Ishikawa (cell line): ENCODE measurements around the gene ZAP70.

Source experiments
- EP300 ChIP-seq: IDR thresholded peaks from 2 replicates; pipeline ENCODE4 v1.6.1; 2012; ENCODE audit warnings: borderline replicate concordance
- NFIC ChIP-seq: IDR thresholded peaks from 2 replicates; pipeline ENCODE4 v1.6.1; 2012
- RAD21 ChIP-seq: IDR thresholded peaks from 2 replicates; pipeline ENCODE4 v1.6.1; 2012; ENCODE audit warnings: low read depth
- REST ChIP-seq: IDR thresholded peaks from 2 replicates; pipeline ENCODE4 v1.6.1; 2012; ENCODE audit warnings: low read depth, mild to moderate bottlenecking
- TEAD4 ChIP-seq: IDR thresholded peaks from 2 replicates; pipeline ENCODE4 v1.6.1; 2012
- ZBTB7A ChIP-seq: IDR thresholded peaks from 2 replicates; pipeline ENCODE4 v1.6.1; 2012; ENCODE audit warnings: low read depth
- TF ChIP-seq, protein P1 (sequence below): IDR thresholded peaks from 2 replicates; pipeline ENCODE4 v1.6.1; 2012

GRCh38 chr2:97728091-97728731 is 14.8 kb downstream of the ZAP70 start:
- no peak for TF ChIP-seq RAD21
- TF ChIP-seq ZBTB7A, result no peak
- TF ChIP-seq NFIC, result no peak
- TF ChIP-seq TEAD4, result no peak
- TF ChIP-seq REST, result no peak
- no peak for TF ChIP-seq EP300
- TF ChIP-seq, protein P1, sequence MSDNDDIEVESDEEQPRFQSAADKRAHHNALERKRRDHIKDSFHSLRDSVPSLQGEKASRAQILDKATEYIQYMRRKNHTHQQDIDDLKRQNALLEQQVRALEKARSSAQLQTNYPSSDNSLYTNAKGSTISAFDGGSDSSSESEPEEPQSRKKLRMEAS, result no peak
